ENCODE results near the gene LARGE1. TPM values are rescaled to one million over a fixed set of nuclear protein-coding genes. Genes with fewer than 3 reads are reported as not detected.

LARGE1 gene
- total RNA-seq, 1 experiment from 2014 or later, result 5.2 TPM

DNA sequence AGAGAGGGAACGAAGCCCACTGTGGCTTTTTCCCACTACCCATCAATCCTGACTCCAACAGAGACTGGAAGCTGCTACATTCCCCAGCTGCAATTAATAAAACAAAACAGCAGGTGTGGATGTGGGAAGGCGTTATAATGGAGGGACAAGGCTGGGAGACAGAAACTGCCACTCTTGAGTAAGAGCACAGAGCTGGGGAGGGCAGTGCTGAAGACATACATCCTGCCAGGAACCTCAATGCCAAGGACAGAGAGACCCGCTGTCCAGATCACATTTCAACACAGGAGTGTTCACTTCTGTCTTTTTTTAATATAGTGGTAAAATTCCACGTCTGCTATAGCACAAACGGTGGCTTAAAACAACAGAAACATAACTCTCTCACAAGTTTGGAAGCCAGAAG lies 94.5 kb downstream of the LARGE1 start:
- CTCF ChIA-PET, result interaction anchor here (1.1 kb wide), 1 partner anchor 15 kb away, joined by 3 read pairs; no protein-coding TSS in a partner anchor
- no peaks in the 10 kb centered on the region for H3K36me3 Mint-ChIP-seq (ENCODE audit: insufficient read depth, unreplicated experiment)
- no peak overlapping the region for H3K27ac Mint-ChIP-seq (ENCODE audit: low read depth, unreplicated experiment)
- BruUV-seq (replicated peaks), result no TSS peak
- no peaks in the 10 kb centered on the region for H3K27me3 Mint-ChIP-seq (ENCODE audit: insufficient read depth, unreplicated experiment)
- no peak overlapping the region for H3K4me3 Mint-ChIP-seq (ENCODE audit: unreplicated experiment)
- intact Hi-C loops (cut with micrococcal nuclease), result no loop called here
- peaks cover 5% of the 10 kb centered on the region for H3K4me1 Mint-ChIP-seq (ENCODE audit: insufficient read depth, unreplicated experiment)
- no peak for DNase-seq (ENCODE audit: unreplicated experiment)
- TF ChIP-seq, protein P1, sequence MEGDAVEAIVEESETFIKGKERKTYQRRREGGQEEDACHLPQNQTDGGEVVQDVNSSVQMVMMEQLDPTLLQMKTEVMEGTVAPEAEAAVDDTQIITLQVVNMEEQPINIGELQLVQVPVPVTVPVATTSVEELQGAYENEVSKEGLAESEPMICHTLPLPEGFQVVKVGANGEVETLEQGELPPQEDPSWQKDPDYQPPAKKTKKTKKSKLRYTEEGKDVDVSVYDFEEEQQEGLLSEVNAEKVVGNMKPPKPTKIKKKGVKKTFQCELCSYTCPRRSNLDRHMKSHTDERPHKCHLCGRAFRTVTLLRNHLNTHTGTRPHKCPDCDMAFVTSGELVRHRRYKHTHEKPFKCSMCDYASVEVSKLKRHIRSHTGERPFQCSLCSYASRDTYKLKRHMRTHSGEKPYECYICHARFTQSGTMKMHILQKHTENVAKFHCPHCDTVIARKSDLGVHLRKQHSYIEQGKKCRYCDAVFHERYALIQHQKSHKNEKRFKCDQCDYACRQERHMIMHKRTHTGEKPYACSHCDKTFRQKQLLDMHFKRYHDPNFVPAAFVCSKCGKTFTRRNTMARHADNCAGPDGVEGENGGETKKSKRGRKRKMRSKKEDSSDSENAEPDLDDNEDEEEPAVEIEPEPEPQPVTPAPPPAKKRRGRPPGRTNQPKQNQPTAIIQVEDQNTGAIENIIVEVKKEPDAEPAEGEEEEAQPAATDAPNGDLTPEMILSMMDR (IDR thresholded peaks at IDR 0.05; ENCODE audit: unreplicated experiment), result no peak
- H3K9me3 Mint-ChIP-seq (ENCODE audit: unreplicated experiment), result peaks cover 2% of the 10 kb centered on the region
- POLR2A ChIA-PET, result no interaction called here

DNA sequence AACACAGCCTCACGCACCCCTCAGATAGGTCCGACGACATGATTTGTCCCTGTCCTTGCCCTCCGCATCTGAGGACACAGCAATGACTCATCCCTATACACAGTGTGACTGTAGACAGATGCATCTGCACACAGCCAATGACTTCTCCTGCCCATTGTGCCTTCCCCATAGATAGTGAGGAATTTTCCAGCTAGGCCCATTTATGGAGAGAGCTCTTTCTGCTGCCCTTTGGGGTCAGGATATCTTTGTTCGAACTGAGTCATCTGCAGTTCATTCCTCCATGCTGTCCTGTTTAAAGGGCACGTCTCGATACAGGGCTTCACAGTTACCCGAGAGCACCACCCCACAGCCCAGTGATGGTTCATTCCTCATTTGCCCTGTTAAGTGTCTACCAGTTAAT lies 96.7 kb downstream of the LARGE1 start:
- Mint-ChIP-seq H3K27me3 (ENCODE audit: insufficient read depth, unreplicated experiment) (no peaks in the 10 kb centered on the region), H3K27ac (ENCODE audit: low read depth, unreplicated experiment) (no peak overlapping the region), H3K9me3 (ENCODE audit: unreplicated experiment) (peaks cover 6% of the 10 kb centered on the region), H3K4me3 (ENCODE audit: unreplicated experiment) (no peak overlapping the region), H3K4me1 (ENCODE audit: insufficient read depth, unreplicated experiment) (peaks cover 5% of the 10 kb centered on the region), H3K36me3 (ENCODE audit: insufficient read depth, unreplicated experiment) (no peaks in the 10 kb centered on the region)
- BruUV-seq (replicated peaks), result no TSS peak
- TF ChIP-seq, protein P1 (IDR thresholded peaks at IDR 0.05; ENCODE audit: unreplicated experiment), result no peak
- ChIA-PET POLR2A (interaction anchor here (0.6 kb wide), 1 partner anchor 1016 kb away, joined by 3 read pairs; no protein-coding TSS in a partner anchor), CTCF (interaction anchor here (0.6 to 1.1 kb wide), 4 partner anchors 12 to 690 kb away, joined by 3 to 4 read pairs (median 3); no protein-coding TSS in a partner anchor)
- DNase-seq (ENCODE audit: unreplicated experiment), result no peak
- intact Hi-C loops (cut with micrococcal nuclease), result no loop called here

DNA sequence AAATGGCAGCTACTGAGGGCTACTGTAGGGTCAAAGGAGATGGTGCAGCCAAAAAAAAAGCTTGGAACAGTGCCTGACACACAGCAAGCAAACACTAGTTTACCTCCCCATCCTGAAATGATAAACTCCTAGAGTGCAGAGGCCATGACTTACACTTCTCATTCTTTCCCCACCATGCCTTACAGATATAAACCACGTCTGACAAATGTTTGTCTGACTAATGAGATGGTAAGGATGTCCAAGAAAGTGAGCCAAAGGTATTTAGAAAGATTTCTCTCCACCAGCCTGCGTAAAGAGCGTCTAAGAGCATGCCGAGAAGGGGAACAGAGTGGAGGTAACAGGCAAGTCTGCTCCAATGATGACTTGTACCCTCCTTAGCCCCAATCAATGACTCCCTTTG lies 99.0 kb downstream of the LARGE1 start:
- DNase-seq (ENCODE audit: unreplicated experiment), result no peak
- H3K9me3 Mint-ChIP-seq (ENCODE audit: unreplicated experiment), result peaks cover 6% of the 10 kb centered on the region
- no peaks in the 10 kb centered on the region for H3K36me3 Mint-ChIP-seq (ENCODE audit: insufficient read depth, unreplicated experiment)
- intact Hi-C loops (cut with micrococcal nuclease), result no loop called here
- ChIA-PET POLR2A (no interaction called here), CTCF (interaction anchor here (1.6 kb wide), 1 partner anchor 17 kb away, joined by 4 read pairs; no protein-coding TSS in a partner anchor)
- peaks cover 5% of the 10 kb centered on the region for H3K4me1 Mint-ChIP-seq (ENCODE audit: insufficient read depth, unreplicated experiment)
- TF ChIP-seq, protein P1 (IDR thresholded peaks at IDR 0.05; ENCODE audit: unreplicated experiment), result no peak
- no peak overlapping the region for H3K4me3 Mint-ChIP-seq (ENCODE audit: unreplicated experiment)
- BruUV-seq (replicated peaks), result no TSS peak
- H3K27ac Mint-ChIP-seq (ENCODE audit: low read depth, unreplicated experiment), result peak overlapping the region; percentile 42
- no peaks in the 10 kb centered on the region for H3K27me3 Mint-ChIP-seq (ENCODE audit: insufficient read depth, unreplicated experiment)

DNA sequence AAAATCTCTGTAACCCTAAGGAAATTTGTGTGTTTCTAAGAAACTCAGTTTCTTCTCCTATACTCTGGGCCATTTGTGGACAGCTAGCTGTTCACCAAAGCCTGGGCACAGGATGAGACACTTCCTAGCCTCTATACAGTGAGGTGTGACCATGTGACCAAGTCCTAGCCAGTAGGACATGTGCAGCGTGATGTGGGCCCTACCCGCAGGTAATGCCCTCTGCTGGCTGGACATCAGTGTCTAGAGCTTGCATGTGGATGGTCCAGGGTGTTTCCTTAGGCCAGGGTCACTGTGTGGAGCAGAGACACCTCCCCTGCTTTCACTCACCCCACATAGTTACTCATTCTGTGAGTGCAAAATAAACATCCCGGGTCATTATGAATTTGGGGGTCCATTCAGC lies 100.5 kb downstream of the LARGE1 start:
- no peak for DNase-seq (ENCODE audit: unreplicated experiment)
- CTCF ChIA-PET, result no interaction called here
- Mint-ChIP-seq H3K4me3 (ENCODE audit: unreplicated experiment) (no peak overlapping the region), H3K27me3 (ENCODE audit: insufficient read depth, unreplicated experiment) (no peaks in the 10 kb centered on the region), H3K27ac (ENCODE audit: low read depth, unreplicated experiment) (no peak overlapping the region), H3K9me3 (ENCODE audit: unreplicated experiment) (peaks cover 6% of the 10 kb centered on the region), H3K36me3 (ENCODE audit: insufficient read depth, unreplicated experiment) (no peaks in the 10 kb centered on the region), H3K4me1 (ENCODE audit: insufficient read depth, unreplicated experiment) (peaks cover 5% of the 10 kb centered on the region)
- intact Hi-C loops (cut with micrococcal nuclease), result no loop called here
- TF ChIP-seq, protein P1 (IDR thresholded peaks at IDR 0.05; ENCODE audit: unreplicated experiment), result no peak
- POLR2A ChIA-PET, result no interaction called here
- BruUV-seq (replicated peaks), result no TSS peak

Measured in MCF 10A (cell line).